ENCODE results near the gene NDUFV2. TPM values are rescaled to one million over a fixed set of nuclear protein-coding genes. Genes with fewer than 3 reads are reported as not detected.

NDUFV2 gene
- total RNA-seq, 4 donors from 2014 or later, result 84.9 to 111 (median 108) TPM

- H3K4me3 ChIP-seq (ENCODE audit: low read depth, poor library complexity, severe bottlenecking), result no peak overlapping the region
- DNase-seq (ENCODE audit: low spot score in 2 of 2), result no peak
- intact Hi-C loops (cut with DNase I; ENCODE audit: low total_unique reads), result no loop called here
- WGBS, 2 donors, result 51 to 55% methylated on average over 4 of the region's 4 CpGs
- TF ChIP-seq CTCF (IDR thresholded peaks at IDR 0.05) (no peak), POLR2A (IDR thresholded peaks at IDR 0.05) (no peak)
Measured at GRCh38 chr18:9058406-9058805, 44.1 kb upstream of the NDUFV2 start.

- no peak overlapping the region for H3K4me3 ChIP-seq (ENCODE audit: low read depth, poor library complexity, severe bottlenecking)
- TF ChIP-seq POLR2A (IDR thresholded peaks at IDR 0.05) (no peak), CTCF (IDR thresholded peaks at IDR 0.05) (no peak)
- intact Hi-C loops (cut with DNase I; ENCODE audit: low total_unique reads), result no loop called here
- WGBS, 2 donors, result 81 to 83% methylated on average over 2 of the region's 2 CpGs
- DNase-seq (ENCODE audit: low spot score in 2 of 2), result no peak
Measured at GRCh38 chr18:9062418-9062751, 40.1 kb upstream of the NDUFV2 start.

GRCh38 chr18:9065864-9066263 is 36.6 kb upstream of the NDUFV2 start:
- no peak for DNase-seq (ENCODE audit: low spot score in 2 of 2)
- TF ChIP-seq CTCF (IDR thresholded peaks at IDR 0.05), result no peak
- no peak for TF ChIP-seq POLR2A (IDR thresholded peaks at IDR 0.05)
- intact Hi-C loops (cut with DNase I; ENCODE audit: low total_unique reads), result no loop called here
- H3K4me3 ChIP-seq (ENCODE audit: low read depth, poor library complexity, severe bottlenecking), result no peak overlapping the region
- 75 to 81% methylated on average over 5 of the region's 5 CpGs for WGBS, 2 donors

- DNase-seq (ENCODE audit: low spot score in 2 of 2), result no peak
- no peak overlapping the region for H3K4me3 ChIP-seq (ENCODE audit: low read depth, poor library complexity, severe bottlenecking)
- intact Hi-C loops (cut with DNase I; ENCODE audit: low total_unique reads), result no loop called here
- 95 to 97% methylated on average over 4 of the region's 4 CpGs for WGBS, 2 donors
- TF ChIP-seq POLR2A (IDR thresholded peaks at IDR 0.05), result no peak
- no peak for TF ChIP-seq CTCF (IDR thresholded peaks at IDR 0.05)
Measured at GRCh38 chr18:9066358-9066757, 36.1 kb upstream of the NDUFV2 start.

GRCh38 chr18:9066817-9067306 is 35.6 kb upstream of the NDUFV2 start:
- 96 to 99% methylated on average over 5 of the region's 5 CpGs for WGBS, 2 donors
- intact Hi-C loops (cut with DNase I; ENCODE audit: low total_unique reads), result no loop called here
- no peak for DNase-seq (ENCODE audit: low spot score in 2 of 2)
- no peak overlapping the region for H3K4me3 ChIP-seq (ENCODE audit: low read depth, poor library complexity, severe bottlenecking)
- TF ChIP-seq POLR2A (IDR thresholded peaks at IDR 0.05), result no peak
- TF ChIP-seq CTCF (IDR thresholded peaks at IDR 0.05), result no peak

GRCh38 chr18:9067823-9068222 is 34.7 kb upstream of the NDUFV2 start:
- 76 to 81% methylated on average over 6 of the region's 6 CpGs for WGBS, 2 donors
- intact Hi-C loops (cut with DNase I; ENCODE audit: low total_unique reads), result no loop called here
- no peak overlapping the region for H3K4me3 ChIP-seq (ENCODE audit: low read depth, poor library complexity, severe bottlenecking)
- DNase-seq (ENCODE audit: low spot score in 2 of 2), result no peak
- no peak for TF ChIP-seq POLR2A (IDR thresholded peaks at IDR 0.05)
- TF ChIP-seq CTCF (IDR thresholded peaks at IDR 0.05), result no peak

Data from lower leg skin (tissue), 4 donors.